NT2/D1 (cell line): Measurements from ENCODE around the gene PRPF38A.
A peak's percentile ranks its signal among the peaks of the same experiment; 100 is the strongest.

Experiments
- DNase-seq: peaks from one replicate; pipeline ENCODE4 v3.0.0-alpha.2; 2011; ENCODE audit warnings: low read depth, low spot score
- H3K27me3 ChIP-seq: 2 replicates; pipeline ENCODE4 v1.6.0; 2011; ENCODE audit warnings: mild to moderate bottlenecking; ENCODE audit not compliant: insufficient read length, insufficient read depth
- H3K36me3 ChIP-seq: 2 replicates; pipeline ENCODE4 v1.6.1; 2011; ENCODE audit warnings: mild to moderate bottlenecking, low read length, mixed read lengths; ENCODE audit not compliant: insufficient read depth, insufficient read length
- H3K4me1 ChIP-seq: 2 replicates; pipeline ENCODE4 v1.5.1; 2011; ENCODE audit not compliant: insufficient read depth, insufficient read length
- H3K4me3 ChIP-seq: 2 replicates; pipeline ENCODE4 v1.5.1; 2011; ENCODE audit warnings: low read depth; ENCODE audit not compliant: insufficient read length
- H3K9ac ChIP-seq: 2 replicates; pipeline ENCODE4 v1.6.0; 2011; ENCODE audit warnings: low read depth; ENCODE audit not compliant: insufficient read length
- H3K9me3 ChIP-seq: 2 replicates; pipeline ENCODE4 v1.5.1; 2011; ENCODE audit warnings: mild to moderate bottlenecking, low read length; ENCODE audit not compliant: insufficient read depth
- SUZ12 ChIP-seq: IDR thresholded peaks from 2 replicates; pipeline ENCODE4 v1.6.1; 2011; ENCODE audit not compliant: insufficient read length, insufficient read depth; ENCODE audit errors: extremely low read depth
- YY1 ChIP-seq: IDR thresholded peaks from 2 replicates; pipeline ENCODE4 v1.6.1; 2011; ENCODE audit not compliant: insufficient read length, insufficient read depth
- ZNF274 ChIP-seq: IDR thresholded peaks from 2 replicates; pipeline ENCODE4 v1.6.1; 2011; ENCODE audit warnings: mild to moderate bottlenecking, low read depth, low read length

Gene PRPF38A

GRCh38 chr1:52404116-52404974 is at the start of gene PRPF38A, which contains the start of gene ORC1:
PRPF38A (plus strand) TSS chr1:52404602; CDS start chr1:52404750, 148 bp downstream.
ORC1 (minus strand) TSS chr1:52404423; CDS start chr1:52402223, 2,200 bp downstream.
- Histone ChIP-seq H3K27me3 (no peaks in the 10 kb centered on the region), H3K4me3 (peak within 1 kb of the TSS; percentile 97), H3K9ac (peak within 1 kb of the TSS; percentile 98), H3K36me3 (peaks cover 73% of the 10 kb centered on the region), H3K4me1 (no peaks in the 10 kb centered on the region), H3K9me3 (no peaks in the 10 kb centered on the region)
- peak; percentile 100 for DNase-seq
- TF ChIP-seq SUZ12 (no peak), YY1 (peak; percentile 93)

- no peak for TF ChIP-seq YY1
- TF ChIP-seq SUZ12 = no peak
- no peak for TF ChIP-seq ZNF274
- H3K27me3 ChIP-seq = no peaks in the 10 kb centered on the region
- no peaks in the 10 kb centered on the region for H3K9me3 ChIP-seq
- no peak overlapping the region for H3K4me3 ChIP-seq
- H3K4me1 ChIP-seq = peaks cover 6% of the 10 kb centered on the region
- no peak for DNase-seq
- H3K36me3 ChIP-seq = peaks cover 87% of the 10 kb centered on the region
- H3K9ac ChIP-seq = no peak overlapping the region
These were observed 49.0 kb upstream of the PRPF38A start for GRCh38 chr1:52355436-52355835.

GRCh38 chr1:52355847-52356505 is 48.4 kb upstream of the PRPF38A start:
- H3K9me3 ChIP-seq = no peaks in the 10 kb centered on the region
- peaks cover 92% of the 10 kb centered on the region for H3K36me3 ChIP-seq
- no peak overlapping the region for H3K9ac ChIP-seq
- peaks cover 6% of the 10 kb centered on the region for H3K4me1 ChIP-seq
- no peaks in the 10 kb centered on the region for H3K27me3 ChIP-seq
- no peak for DNase-seq
- TF ChIP-seq ZNF274 (no peak), SUZ12 (no peak), YY1 (no peak)
- H3K4me3 ChIP-seq = no peak overlapping the region

GRCh38 chr1:52356818-52357355 is 47.5 kb upstream of the PRPF38A start:
- Histone ChIP-seq H3K27me3 (no peaks in the 10 kb centered on the region), H3K4me1 (peaks cover 3% of the 10 kb centered on the region), H3K36me3 (peaks cover 100% of the 10 kb centered on the region), H3K9ac (no peak overlapping the region), H3K9me3 (no peaks in the 10 kb centered on the region), H3K4me3 (no peak overlapping the region)
- DNase-seq = no peak
- TF ChIP-seq YY1 (no peak), ZNF274 (no peak), SUZ12 (no peak)

- Histone ChIP-seq H3K9me3 (no peaks in the 10 kb centered on the region), H3K27me3 (no peaks in the 10 kb centered on the region), H3K4me3 (no peak overlapping the region), H3K36me3 (peaks cover 100% of the 10 kb centered on the region), H3K4me1 (peaks cover 4% of the 10 kb centered on the region), H3K9ac (no peak overlapping the region)
- no peak for TF ChIP-seq SUZ12
- TF ChIP-seq ZNF274 = no peak
- TF ChIP-seq YY1 = no peak
- DNase-seq = no peak
These were observed 47.0 kb upstream of the PRPF38A start for GRCh38 chr1:52357397-52357796.

GRCh38 chr1:52358851-52359497 is 45.4 kb upstream of the PRPF38A start:
- peaks cover 97% of the 10 kb centered on the region for H3K36me3 ChIP-seq
- no peak for DNase-seq
- no peak overlapping the region for H3K9ac ChIP-seq
- H3K27me3 ChIP-seq = no peaks in the 10 kb centered on the region
- TF ChIP-seq SUZ12 (no peak), YY1 (no peak), ZNF274 (no peak)
- H3K4me1 ChIP-seq = peaks cover 2% of the 10 kb centered on the region
- H3K9me3 ChIP-seq = no peaks in the 10 kb centered on the region
- H3K4me3 ChIP-seq = no peak overlapping the region
